ENCODE measurements around the gene CAMLG. TPM values are rescaled to one million over a fixed set of nuclear protein-coding genes. Genes with fewer than 3 reads are reported as not detected.

The CAMLG gene
- total RNA-seq, 1 experiment from 2014 or later = 29.3 TPM

- no peak for TF ChIP-seq FOSL1 (IDR thresholded peaks at IDR 0.05; ENCODE audit: low read depth)
- TF ChIP-seq CEBPB (IDR thresholded peaks at IDR 0.05; ENCODE audit: low read depth) = no peak
- no peak for TF ChIP-seq EZH2 (IDR thresholded peaks at IDR 0.05)
- no peak for TF ChIP-seq JUND (IDR thresholded peaks at IDR 0.05)
- TF ChIP-seq POLR2A (IDR thresholded peaks at IDR 0.05; ENCODE audit: borderline replicate concordance, extremely low read depth, insufficient read depth, insufficient read length) = no peak
- no peak for TF ChIP-seq ZBTB33 (IDR thresholded peaks at IDR 0.05; ENCODE audit: extremely low read depth, insufficient replicate concordance, low read length)
- TF ChIP-seq RAD21 (IDR thresholded peaks at IDR 0.05; ENCODE audit: low read depth) = no peak
- TF ChIP-seq ZNF274 (IDR thresholded peaks at IDR 0.05; ENCODE audit: low read depth, low read length) = no peak
- TF ChIP-seq YY1 (IDR thresholded peaks at IDR 0.05; ENCODE audit: extremely low read depth, insufficient replicate concordance, low read depth, low read length) = no peak
- TF ChIP-seq ELF1 (IDR thresholded peaks at IDR 0.05; ENCODE audit: borderline replicate concordance, low read depth) = no peak
- TF ChIP-seq TCF7L2 (IDR thresholded peaks at IDR 0.05; ENCODE audit: borderline replicate concordance, extremely low read depth, insufficient read depth, insufficient read length) = no peak
- no peak for TF ChIP-seq REST (IDR thresholded peaks at IDR 0.05; ENCODE audit: low read depth)
- no peak for TF ChIP-seq EGR1 (IDR thresholded peaks at IDR 0.05; ENCODE audit: low read depth)
- TF ChIP-seq SRF (IDR thresholded peaks at IDR 0.05; ENCODE audit: low read depth) = no peak
- no peak for TF ChIP-seq SP1 (IDR thresholded peaks at IDR 0.05; ENCODE audit: low read depth)
- no peak for TF ChIP-seq ZFX (IDR thresholded peaks at IDR 0.05)
- TF ChIP-seq MAX (IDR thresholded peaks at IDR 0.05) = no peak
- intact Hi-C loops (cut with micrococcal nuclease) = no loop called here
- no peaks in the 10 kb centered on the region for H3K9me2 ChIP-seq (ENCODE audit: insufficient read depth)
- DNase-seq (ENCODE audit: low read depth, low spot score) = no peak
- no peaks in the 10 kb centered on the region for H3K9me3 ChIP-seq (ENCODE audit: control insufficient read depth in 1 of 2, insufficient read depth in 1 of 2, low read depth in 1 of 2, low read length in 2 of 2)
- H2AFZ ChIP-seq (ENCODE audit: low read depth, low read length, poor library complexity, severe bottlenecking) = no peak overlapping the region
- BruUV-seq (replicated peaks) = no TSS peak
- no peak overlapping the region for H3K4me3 ChIP-seq (replicated peaks in 1 of 2; ENCODE audit: low read depth in 1 of 2, low read length in 2 of 2)
- H3K4me1 ChIP-seq (ENCODE audit: control insufficient read depth in 1 of 2, insufficient read depth in 2 of 2, low read length in 2 of 2) = no peaks in the 10 kb centered on the region
- CTCF ChIA-PET = no interaction called here
- peaks cover 20% of the 10 kb centered on the region; the same call in 1 of the 2 replicates for H3K79me2 ChIP-seq (ENCODE audit: insufficient read depth, low read length)
- ATAC-seq = no peak
- no peak overlapping the region for H3K27ac ChIP-seq (ENCODE audit: low read depth, low read length)
- peaks cover 36 to 76% of the 10 kb centered on the region in 2 experiments for H3K36me3 ChIP-seq (ENCODE audit: control insufficient read depth in 1 of 2, insufficient read depth in 2 of 2, low read length in 2 of 2)
- POLR2A ChIA-PET = no interaction called here
- H4K20me1 ChIP-seq (ENCODE audit: insufficient read depth) = no peaks in the 10 kb centered on the region
- H3K27me3 ChIP-seq (ENCODE audit: insufficient read depth, low read length) = no peaks in the 10 kb centered on the region
- no peak overlapping the region for H3K4me2 ChIP-seq (ENCODE audit: low read length)
- no peak overlapping the region for H3K9ac ChIP-seq (ENCODE audit: low read length)
- RAD21 ChIA-PET (ENCODE audit: low non-redundant PET in 1 of 2, low total read pairs in 2 of 2, uncharacterized antibody in 2 of 2, unreplicated experiment in 2 of 2) = no interaction called here
Observed at GRCh38 chr5:134791580-134791979, 53.2 kb downstream of the CAMLG start.

Measured in HCT116 (cell line).